Stimulated activated CD4-positive, alpha-beta T cell treated with anti-CD3 and anti-CD28 coated beads, TNF-alpha, amount 100 ng/mL, for 24 hours (primary cell): Measurements from ENCODE around the gene NLK.
"Not testable (repeated sequence)": the region's sequence is repeated elsewhere in the genome, so short reads cannot be mapped to it uniquely, and the experiment has no call there.

Experiments
- DNase-seq, 3 experiments: peaks; one replicate each; pipeline ENCODE4 v3.0.0-alpha.2; 2020; ENCODE audit warnings: low read depth in 3 of 3

The NLK gene

DNA sequence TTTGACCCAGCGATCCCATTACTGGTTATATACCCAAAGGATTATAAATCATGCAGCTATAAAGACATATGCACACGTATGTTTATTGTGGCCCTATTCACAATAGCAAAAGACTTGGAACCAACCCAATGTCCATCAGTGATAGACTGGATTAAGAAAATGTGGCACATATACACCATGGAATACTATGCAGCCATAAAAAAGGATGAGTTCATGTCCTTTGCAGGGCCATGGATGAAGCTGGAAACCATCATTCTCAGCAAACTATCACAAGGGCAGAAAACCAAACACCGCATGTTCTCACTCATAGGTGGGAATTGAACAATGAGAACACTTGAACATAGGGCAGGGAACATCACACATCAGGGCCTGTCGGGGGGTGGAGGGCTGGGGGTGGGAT lies 112.9 kb downstream of the NLK start:
- not testable (repeated sequence) for DNase-seq

DNA sequence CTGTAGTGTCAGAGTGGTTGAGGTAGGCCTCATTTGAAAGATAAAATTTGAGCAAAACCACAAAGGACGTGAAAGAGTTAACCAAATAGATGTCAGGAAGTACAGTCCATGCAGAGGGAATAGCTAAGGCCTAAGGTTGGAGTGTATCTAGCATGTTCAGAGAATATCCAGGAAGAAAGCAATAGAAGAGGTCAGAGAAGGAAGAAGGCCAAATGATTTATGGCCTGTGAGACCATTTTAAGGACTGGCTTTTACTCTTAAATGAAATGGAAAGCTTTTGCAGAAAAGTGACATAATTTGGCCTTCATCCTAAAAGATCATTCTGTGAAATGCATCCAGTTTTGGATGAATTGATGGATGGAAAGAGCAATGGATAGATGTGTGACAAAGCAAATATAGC lies 116.5 kb downstream of the NLK start:
- DNase-seq: no peak

DNA sequence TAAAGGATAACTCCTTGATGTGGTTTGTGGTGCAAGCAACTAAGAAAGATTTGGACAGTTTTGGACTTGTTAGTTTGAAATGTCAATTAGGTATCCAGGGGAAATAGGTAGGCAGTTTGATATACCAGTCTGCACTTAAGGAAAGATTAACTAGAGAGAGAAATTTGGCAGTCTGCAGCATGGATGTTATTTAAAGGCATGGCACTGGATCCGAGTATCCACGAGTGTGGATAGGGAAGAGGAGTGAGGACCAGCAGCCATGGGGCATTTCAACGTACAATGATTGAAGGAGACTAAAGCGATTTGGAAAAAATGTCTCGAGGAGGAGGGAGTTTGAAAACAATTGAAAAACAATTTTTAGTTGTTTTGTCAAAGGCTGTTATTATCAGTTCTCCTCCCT lies 117.4 kb downstream of the NLK start:
- DNase-seq: no peak

DNA sequence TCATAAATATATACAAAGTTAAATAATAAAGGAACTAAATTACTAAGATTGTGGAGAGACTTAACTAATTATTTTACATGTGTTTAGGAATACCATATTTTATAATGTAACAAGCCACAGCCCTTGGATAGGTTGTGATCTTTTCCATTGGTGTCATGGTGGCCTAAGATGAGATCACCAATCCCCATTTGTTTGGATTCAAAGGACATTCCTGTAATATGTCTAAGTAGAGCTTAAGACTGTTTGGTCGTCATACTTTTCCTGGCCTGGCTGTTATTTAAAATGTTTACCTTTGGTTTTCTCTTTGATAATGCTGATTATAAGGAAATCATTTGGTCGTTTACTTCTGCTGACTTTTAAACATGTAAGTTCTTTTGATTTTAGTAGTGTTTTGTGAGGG lies 118.1 kb downstream of the NLK start:
- DNase-seq: no peak

DNA sequence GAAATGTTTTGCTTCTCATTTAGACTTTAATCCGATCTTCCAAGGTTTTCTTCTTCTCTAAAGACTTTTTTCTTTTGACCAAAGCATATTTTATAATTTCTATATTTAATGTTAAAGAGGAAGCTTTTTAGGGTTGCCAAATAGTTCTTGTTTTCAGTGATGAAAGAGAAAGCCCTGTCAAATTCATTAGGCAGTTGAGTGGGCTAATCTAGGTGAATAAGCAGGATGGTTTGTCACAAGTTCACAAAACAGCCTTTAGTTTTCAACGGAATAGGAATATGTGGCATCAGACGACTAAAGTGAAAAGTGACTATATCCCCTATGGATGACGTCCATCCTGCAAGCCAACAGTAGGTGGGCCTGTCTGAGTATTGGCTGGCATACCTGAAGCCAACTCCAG lies 118.8 kb downstream of the NLK start:
- no peak for DNase-seq

DNA sequence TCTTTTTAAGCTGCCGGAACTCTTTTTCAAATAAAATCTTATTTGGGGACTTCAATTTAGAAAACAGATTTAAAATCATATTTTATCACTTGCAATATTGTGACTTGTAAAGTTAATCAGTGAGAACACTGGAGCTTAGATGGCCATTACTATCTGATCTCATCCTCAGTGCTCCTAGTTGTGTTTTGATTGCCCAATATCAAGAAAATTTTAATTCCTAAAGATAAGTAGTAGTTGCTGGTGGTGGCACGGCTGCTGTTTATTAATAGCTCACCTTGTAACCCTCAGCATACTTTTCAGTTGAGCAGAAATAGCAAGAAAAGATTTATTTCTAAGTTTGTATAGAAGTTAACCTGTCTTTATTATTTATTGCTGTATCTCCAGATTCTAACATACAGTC lies 124.0 kb downstream of the NLK start:
- DNase-seq: no peak

DNA sequence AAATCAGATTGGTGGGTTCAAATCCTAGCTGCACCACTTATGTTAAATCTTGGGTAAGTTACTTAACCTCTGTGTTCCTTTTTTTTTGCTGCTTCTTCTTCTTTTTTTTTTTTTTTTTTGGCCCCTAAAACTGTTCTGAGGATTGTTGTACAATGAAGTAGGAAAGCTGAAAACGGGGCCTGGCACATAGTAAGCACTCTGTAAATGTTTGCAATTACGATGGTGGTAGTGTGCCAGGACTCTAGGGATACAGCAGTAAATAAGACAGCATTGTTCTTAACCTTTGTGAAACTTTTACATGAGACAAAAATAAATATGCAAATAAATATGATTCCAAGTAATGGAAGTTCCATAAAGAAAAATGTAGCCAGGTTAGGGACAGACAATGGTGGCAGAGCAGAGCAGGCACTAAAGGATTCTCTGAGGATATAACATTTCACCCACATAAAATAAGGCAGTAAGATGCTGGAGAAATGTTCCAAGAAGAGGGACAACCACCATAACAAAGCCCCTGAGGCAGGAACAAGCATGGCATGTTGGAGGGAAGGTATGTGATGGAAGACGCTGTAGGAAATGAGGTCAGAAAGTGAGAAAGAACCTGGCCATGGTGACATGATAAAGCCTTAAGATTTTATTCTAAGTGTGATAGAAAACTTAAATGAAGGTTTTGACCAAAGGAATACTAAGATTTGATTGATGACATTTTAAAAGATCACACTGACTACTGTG lies 127.3 kb downstream of the NLK start:
- DNase-seq: no peak

DNA sequence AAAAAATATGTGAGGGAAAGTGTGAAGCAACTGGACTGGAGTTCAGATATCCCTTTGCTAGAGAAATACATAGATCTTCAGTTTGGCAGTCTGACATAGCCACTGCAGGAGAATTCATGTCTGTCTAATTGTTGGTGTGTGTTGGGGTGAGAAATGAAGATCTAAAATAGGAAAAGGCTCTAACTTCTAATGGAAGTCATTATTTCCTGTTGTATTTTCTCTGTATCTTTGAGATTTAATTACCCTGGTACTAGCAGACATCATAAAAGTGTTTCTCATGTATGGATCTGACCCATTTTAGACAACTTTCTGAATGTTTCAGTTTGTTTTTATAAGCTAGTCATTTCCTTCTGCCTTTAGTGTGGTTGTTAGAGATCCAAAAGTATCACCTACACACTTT lies 128.3 kb downstream of the NLK start:
- DNase-seq: no peak

DNA sequence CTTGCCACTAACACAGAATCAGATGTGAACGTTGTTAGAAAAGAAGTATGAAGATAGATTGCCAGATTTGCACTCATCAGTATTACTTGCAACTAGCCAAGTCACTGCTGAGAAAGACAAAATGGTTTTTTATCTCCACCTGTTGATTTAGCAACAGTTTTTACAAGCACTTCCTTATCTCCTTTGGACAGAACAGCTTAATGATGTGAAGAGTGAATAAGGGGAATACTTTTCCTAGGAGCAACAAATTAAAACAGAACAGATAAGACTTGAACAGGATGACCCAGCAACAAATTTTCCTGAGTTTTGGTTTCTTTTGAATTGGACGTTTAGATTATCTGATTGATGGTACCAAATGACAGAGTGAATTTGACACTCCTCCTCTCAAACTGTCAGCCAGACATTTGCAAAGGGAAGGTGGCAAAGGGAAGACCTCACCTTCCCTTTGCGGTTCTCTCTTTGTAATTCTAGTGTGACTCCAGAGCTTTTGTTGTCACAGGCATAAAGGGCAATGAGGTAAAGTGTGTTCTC lies 130.6 kb downstream of the NLK start:
- no peak for DNase-seq

DNA sequence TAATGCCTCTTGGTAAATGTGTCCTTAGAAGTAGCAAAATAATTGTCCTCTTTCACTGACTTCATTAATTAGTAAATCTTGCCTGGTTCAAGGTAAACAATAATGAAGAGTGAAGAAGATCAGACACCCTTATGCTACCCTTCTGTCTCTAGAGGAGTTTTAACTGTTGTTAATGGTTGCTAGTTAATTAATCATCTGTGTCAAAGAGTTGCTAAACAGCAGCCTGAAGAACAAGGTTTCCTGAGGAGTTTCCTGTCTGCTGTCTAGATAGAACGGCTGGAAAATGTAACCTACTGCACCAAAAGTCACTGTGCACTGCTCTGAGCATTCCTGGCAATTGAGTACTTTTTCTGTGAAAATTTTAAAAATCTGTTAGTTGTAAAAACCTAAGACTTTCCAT lies 131.3 kb downstream of the NLK start:
- DNase-seq: no peak

DNA sequence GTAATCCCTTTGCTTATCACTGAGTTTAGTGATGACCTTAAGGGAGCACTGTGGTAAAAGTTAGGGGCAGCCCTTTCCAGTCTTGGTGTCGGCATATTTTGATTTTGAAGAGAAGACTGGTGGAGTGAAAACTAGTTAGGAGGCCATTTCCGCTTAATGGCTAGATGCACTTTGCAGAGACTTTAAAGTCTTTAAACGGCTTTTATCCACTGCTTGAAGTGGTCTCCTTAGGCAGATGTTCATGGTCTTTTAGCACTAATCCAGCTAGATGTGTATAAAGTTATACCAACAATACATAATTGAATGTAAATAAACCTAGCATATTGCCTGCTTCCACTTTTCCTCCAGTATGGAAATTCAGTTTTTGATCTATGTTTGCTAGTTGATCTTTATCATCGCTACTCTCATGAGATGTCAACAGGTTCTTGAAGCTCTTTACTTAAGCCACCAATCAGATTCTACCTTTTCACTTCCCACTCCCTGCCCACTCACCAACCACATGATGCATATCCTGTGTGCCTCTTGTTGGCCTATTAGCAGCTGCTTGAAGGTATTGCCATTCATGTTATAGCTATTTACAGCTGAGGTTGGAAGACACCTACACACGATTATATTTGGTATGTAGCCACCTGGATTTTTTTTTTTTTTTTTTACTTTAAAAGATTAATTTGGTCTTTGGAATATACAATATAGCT lies 132.0 kb downstream of the NLK start:
- peak in 2 of 3 experiments; percentile 2 to 10 for DNase-seq

DNA sequence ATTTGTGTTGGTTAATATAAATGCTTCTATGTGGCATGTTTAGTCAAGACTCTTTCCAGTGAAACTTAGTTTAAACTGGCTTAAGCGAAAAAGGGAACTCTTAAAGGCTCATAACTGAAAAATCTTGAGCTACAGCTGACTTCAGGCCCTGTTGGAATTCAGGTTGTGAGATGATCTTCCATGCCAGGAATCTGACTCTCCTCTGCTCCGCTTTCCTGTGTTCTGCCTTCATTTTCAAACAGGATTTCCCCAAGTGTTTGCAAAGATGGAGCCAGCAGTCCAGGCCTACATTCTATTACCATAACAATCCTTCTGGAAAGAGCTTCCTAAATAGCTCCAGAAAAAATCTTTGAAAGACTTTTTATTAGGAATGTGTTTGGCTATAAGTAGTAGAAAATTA lies 134.9 kb downstream of the NLK start:
- no peak for DNase-seq

DNA sequence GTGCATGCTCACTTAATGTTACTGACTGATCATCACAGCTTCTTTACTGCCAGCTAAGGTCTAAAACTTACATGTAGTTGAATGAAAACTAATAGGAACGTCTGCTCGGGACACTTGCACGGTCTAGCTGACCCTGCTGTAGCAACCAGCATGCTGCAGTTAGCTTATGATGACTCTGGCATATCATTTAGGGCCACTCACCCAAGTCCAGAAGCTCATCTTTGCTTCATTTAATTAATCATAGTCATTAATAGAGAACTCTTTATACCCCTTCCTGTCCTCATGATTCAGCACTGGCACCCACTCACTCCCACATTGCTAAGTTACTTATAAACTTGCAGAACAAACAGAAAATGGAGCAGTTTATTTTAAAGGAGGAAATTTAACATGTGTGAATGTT lies 136.3 kb downstream of the NLK start:
- DNase-seq: no peak

DNA sequence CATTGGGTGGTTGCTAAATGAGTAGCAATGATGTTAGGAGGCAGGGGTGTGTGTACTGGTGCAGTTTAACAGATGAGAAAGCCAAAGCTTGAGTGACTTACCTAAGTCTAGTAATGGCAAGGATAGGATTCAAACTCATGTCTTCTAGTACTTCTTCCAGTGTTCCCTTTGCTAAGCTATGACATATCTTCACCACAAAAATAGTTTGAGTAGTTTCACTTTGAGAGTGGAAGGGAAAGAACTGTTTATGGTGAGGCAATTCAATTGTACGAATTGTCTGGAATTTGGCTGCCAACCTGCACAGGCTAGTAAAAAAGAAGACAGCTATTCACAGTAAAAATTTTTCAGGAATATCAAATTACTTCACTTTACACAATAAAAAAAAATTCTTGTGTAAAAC lies 138.0 kb downstream of the NLK start:
- DNase-seq: no peak

DNA sequence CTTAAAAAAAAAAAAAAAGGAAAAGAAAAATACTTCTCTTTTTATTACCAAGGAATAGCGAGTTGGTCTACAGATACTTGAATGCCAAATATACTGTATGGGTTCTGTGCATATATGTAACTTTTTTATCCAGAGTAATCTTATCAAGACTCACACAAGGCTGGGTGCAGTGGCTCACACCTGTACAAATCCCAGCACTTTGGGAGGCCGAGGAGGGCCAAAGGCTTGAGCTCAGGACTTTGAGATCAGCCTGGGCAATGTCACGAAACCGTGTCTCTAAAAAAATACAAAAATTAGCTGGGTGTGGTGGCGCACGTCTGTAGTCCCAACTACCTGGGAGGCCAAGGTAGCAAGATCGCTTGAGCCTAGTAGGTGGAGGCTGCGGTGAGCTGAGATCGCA lies 139.1 kb downstream of the NLK start:
- DNase-seq: no peak

DNA sequence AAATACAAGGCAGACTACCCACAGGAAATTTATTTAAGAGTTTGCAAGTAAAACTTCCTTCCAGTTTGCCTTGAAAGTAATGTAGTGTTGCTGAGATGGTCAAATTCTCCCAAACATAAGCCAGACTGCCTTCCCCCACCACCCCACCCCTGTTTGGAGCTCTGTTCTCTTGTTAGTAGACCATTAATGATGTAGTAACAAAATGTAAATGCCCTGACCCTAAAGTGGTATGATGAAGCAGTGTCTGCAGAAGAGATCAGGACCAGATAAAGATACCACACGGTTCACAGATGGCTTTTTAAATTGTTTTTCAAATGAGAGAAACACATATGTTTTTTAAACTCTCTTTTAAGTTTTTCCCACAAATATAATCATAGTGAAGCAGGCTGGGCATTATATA lies 140.1 kb downstream of the NLK start:
- DNase-seq: no peak

DNA sequence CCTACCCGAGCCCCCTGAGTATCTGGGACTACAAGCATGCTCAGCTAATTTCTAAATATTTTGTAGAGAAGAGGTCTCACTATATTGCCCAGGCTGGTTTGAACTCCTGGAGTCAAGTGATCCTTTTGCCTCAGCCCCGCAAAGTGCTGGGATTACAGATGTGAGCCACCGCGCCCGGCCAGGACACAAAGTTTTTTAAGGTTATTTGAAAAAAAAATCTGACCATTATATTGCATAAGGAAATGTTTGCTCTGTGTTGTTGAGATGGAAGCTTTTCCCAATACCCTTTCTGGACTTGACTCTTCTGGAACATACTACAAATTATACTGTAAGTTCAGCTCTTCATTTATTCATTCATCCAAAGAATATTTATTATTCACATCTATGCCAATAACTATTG lies 143.2 kb downstream of the NLK start:
- no peak for DNase-seq

DNA sequence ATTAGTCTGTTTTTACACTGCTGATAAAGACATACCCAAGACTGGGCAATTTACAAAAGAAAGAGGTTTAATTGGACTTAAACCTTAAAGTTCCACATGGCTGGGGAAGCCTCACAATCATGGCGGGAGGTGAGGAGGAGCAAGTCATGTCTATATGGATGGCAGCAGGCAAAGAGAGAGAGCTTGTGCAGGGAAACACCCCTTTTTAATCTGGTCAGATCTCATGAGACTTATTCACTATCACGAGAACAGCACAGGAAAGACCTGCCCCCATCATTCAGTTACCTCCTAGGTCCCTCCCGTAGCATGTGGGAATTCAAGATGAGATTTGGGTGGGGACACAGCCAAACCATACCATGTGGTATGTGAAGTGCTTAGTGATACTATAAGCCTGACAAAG lies 144.0 kb downstream of the NLK start:
- not testable (repeated sequence) for DNase-seq

DNA sequence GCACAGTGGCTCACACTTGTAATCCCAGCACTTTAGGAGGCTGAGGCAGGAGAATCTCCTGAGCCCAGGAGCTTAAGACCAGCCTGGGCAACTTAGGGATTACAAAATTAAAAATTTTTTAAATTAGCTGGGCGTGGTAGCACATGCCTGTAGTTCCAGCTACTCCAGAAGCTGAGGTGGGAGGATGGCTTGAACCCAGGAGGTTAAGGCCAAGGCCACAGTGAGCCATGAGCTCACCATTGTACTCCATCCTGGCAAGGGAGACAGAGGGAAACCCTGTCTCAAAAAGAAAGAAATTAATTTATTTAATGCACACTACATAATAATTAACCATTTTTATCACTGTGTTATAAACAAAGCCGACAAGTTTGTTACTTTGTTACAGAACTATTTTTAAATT lies 145.5 kb downstream of the NLK start:
- no peak for DNase-seq

DNA sequence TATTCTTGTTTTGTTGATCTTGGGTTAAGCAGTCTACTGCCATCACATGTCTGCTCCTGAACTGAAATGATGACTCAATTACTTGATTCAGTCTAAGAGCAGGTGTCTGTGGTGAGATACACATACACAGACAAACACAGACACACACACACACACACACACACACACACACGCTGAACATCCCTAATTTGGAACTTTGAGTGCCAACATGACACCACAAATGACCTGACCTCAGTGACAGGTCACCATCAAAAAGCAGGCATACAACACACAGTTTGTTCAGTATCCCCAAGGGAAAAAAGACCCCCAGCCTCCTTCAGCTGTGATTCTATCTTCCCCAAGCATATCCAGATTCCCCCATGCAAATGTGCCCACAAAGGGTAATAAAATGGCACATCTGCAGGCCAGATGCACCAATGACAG lies 146.4 kb downstream of the NLK start:
- no peak for DNase-seq

DNA sequence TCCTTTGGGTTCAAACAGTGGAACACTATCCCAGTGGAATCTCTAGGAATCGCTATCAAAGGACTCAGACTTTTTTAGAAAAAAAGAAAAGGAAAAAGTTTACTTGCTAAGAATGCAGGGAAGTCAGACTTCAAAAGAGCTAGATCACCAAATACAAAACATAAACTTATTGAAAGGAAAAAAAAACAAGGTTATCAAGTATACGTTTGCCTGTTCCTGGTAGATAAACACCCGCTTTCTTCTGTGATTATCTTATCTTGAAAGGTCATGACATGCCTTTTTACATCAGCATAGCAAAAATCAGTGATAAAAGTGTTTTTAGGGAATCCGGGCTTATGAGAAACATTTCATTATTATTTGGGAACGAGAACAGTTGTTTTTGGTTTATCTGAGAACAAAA lies 147.2 kb downstream of the NLK start:
- DNase-seq: no peak

DNA sequence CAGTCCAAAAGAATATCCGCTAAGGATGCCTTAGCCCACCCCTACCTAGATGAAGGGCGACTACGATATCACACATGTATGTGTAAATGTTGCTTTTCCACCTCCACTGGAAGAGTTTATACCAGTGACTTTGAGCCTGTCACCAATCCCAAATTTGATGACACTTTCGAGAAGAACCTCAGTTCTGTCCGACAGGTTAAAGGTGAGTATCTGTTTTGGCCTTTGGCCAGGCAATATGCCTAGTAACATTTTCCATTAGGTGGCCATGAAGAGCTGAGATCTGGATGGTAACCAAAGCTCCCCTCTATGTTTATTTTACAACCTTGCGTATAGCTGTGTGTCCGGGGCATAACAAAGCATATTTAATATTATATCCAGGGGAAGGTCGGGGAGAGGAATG lies 148.5 kb downstream of the NLK start:
- no peak for DNase-seq

DNA sequence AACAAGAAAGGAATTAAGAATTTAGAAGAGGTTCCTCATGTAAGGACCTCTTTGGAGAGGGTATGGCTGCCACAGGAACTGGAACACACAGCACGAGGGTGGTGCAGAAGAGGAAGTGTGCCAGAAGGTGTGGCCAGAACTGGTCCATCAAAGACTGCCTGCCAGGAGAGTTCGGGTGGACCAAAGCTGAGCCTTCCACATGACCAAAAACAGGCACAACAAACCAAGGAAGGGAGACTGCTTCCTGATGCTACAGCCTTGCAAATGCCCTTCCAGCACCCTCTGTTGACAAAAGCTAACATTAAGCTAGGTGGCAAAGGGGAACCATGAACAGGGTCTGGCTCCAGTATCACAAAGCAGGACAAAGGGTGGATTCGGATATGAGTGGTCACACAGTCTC lies 150.8 kb downstream of the NLK start:
- DNase-seq: no peak

DNA sequence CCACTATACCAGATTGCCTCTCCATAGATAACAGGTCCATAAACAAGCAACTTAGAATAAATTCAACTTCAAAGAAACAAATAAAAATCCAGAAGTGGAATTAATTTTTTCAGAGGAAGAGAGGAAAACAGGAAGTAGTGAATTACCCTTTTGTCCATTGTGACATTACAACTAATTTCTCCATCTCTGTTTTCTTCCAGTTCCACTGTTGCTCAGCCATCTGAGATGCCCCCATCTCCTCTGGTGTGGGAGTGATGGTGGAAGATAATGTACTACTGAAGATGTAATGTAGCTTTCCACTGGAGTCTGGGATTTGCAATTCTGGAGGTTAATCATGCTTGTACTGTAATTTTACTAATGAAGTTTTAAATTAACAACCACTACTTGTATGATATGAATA lies 151.9 kb downstream of the NLK start:
- no peak for DNase-seq
